Measurements from ENCODE around the gene ZNF384.

The ZNF384 gene

GRCh38 chr12:6620885-6621274, 68.3 kb downstream of the ZNF384 start:
- Mint-ChIP-seq H3K9me3 (no peaks in the 10 kb centered on the region), H3K36me3 (ENCODE audit: low read depth) (no peaks in the 10 kb centered on the region), H3K27ac (peak overlapping the region in 1 of 3 experiments; percentile 28), H3K27me3 (ENCODE audit: low read depth) (no peaks in the 10 kb centered on the region), H3K4me3 (no peak overlapping the region), H3K4me1 (peaks cover 5% of the 10 kb centered on the region)
- TF ChIP-seq, protein P1, sequence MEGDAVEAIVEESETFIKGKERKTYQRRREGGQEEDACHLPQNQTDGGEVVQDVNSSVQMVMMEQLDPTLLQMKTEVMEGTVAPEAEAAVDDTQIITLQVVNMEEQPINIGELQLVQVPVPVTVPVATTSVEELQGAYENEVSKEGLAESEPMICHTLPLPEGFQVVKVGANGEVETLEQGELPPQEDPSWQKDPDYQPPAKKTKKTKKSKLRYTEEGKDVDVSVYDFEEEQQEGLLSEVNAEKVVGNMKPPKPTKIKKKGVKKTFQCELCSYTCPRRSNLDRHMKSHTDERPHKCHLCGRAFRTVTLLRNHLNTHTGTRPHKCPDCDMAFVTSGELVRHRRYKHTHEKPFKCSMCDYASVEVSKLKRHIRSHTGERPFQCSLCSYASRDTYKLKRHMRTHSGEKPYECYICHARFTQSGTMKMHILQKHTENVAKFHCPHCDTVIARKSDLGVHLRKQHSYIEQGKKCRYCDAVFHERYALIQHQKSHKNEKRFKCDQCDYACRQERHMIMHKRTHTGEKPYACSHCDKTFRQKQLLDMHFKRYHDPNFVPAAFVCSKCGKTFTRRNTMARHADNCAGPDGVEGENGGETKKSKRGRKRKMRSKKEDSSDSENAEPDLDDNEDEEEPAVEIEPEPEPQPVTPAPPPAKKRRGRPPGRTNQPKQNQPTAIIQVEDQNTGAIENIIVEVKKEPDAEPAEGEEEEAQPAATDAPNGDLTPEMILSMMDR (IDR thresholded peaks at IDR 0.05; ENCODE audit: unreplicated experiment in 3 of 3), result no peak

- H3K9me3 Mint-ChIP-seq, result no peaks in the 10 kb centered on the region
- H3K27ac Mint-ChIP-seq, result no peak overlapping the region
- no peak overlapping the region for H3K4me3 Mint-ChIP-seq
- H3K4me1 Mint-ChIP-seq, result peaks cover 5% of the 10 kb centered on the region
- TF ChIP-seq, protein P1 (IDR thresholded peaks at IDR 0.05; ENCODE audit: unreplicated experiment in 3 of 3), result peak; percentile 28 to 58 (median 54)
- no peaks in the 10 kb centered on the region for H3K27me3 Mint-ChIP-seq (ENCODE audit: low read depth)
- no peaks in the 10 kb centered on the region for H3K36me3 Mint-ChIP-seq (ENCODE audit: low read depth)
These were observed 68.9 kb downstream of the ZNF384 start for GRCh38 chr12:6620137-6620884.

DNA sequence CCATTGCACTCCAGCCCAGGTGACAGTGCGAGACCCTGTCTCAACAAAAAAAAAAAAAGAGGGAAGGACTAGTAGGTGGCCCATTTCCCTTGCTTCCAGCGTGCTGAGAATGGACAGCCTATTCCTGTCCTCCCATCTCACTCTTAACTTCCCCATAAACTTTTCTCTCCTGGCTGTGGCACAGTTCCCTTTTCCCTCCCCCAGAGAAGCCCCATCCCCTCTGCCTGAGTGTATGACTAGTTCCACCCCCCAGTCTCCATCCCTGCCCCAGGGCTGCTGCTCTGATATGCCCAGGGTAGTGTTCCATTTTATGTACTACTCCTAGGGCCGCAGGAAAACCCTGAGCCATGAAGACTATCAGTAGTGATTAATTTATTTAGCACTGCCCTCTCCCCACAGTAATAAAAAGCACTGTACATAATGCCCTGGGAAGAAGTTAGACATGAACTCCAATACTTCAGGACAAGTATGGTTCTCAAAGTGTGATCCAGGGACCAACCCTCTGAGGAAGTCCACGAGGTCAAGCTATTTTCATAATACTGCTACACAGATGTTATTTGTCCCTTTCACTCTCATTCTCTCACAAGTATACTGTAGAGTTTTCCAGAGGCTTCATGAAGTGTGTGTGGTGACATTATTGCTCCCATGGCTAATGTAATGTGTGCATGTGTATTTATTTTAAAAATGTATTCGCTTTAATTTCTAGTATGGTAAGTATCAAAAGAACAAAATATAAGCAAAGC, 70.5 kb downstream of the ZNF384 start:
- TF ChIP-seq, protein P1 (IDR thresholded peaks at IDR 0.05; ENCODE audit: unreplicated experiment in 3 of 3), result no peak
- H3K4me3 Mint-ChIP-seq, result no peak overlapping the region
- no peaks in the 10 kb centered on the region for H3K27me3 Mint-ChIP-seq (ENCODE audit: low read depth)
- no peaks in the 10 kb centered on the region for H3K9me3 Mint-ChIP-seq
- H3K4me1 Mint-ChIP-seq, result peaks cover 15% of the 10 kb centered on the region
- no peaks in the 10 kb centered on the region for H3K36me3 Mint-ChIP-seq (ENCODE audit: low read depth)
- H3K27ac Mint-ChIP-seq, result peak overlapping the region; percentile 56 to 65 (median 56)
